Testis (tissue), 2 donors: ENCODE measurements around the gene MYH3.

Experiments
- POLR2A ChIP-seq: fragments of 450-650 bp; IDR thresholded peaks from one replicate; pipeline ENCODE4 v1.6.1; 2017; ENCODE audit warnings: antibody characterized with exemption, mild to moderate bottlenecking, moderate library complexity
- TF ChIP-seq, protein P1 (sequence below), 3 experiments: fragments of 450-650 bp in 2 of 3; fragments of 200-600 bp in 1 of 3; sonication (generic) in 1 of 3; IDR thresholded peaks; one replicate each; pipeline ENCODE4 v1.5.1; 2016 to 2019; ENCODE audit warnings: antibody characterized with exemption in 3 of 3, mild to moderate bottlenecking in 2 of 3, moderate library complexity in 1 of 3

GRCh38 chr17:10583834-10584233 lies 73.3 kb downstream of the MYH3 start:
- TF ChIP-seq, protein P1, sequence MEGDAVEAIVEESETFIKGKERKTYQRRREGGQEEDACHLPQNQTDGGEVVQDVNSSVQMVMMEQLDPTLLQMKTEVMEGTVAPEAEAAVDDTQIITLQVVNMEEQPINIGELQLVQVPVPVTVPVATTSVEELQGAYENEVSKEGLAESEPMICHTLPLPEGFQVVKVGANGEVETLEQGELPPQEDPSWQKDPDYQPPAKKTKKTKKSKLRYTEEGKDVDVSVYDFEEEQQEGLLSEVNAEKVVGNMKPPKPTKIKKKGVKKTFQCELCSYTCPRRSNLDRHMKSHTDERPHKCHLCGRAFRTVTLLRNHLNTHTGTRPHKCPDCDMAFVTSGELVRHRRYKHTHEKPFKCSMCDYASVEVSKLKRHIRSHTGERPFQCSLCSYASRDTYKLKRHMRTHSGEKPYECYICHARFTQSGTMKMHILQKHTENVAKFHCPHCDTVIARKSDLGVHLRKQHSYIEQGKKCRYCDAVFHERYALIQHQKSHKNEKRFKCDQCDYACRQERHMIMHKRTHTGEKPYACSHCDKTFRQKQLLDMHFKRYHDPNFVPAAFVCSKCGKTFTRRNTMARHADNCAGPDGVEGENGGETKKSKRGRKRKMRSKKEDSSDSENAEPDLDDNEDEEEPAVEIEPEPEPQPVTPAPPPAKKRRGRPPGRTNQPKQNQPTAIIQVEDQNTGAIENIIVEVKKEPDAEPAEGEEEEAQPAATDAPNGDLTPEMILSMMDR (IDR thresholded peaks at IDR 0.05) = no peak
- no peak for TF ChIP-seq POLR2A
